GM15510 (cell line): ENCODE results near the gene ZNF560.

Experiments used
- POLR2A ChIP-seq: IDR thresholded peaks from 3 replicates; pipeline ENCODE4 v1.6.1; 2011; ENCODE audit warnings: borderline replicate concordance; ENCODE audit not compliant: insufficient read length; ENCODE audit errors: extremely low read depth

ZNF560 gene

GRCh38 chr19:9498183-9498902 lies at the start of gene ZNF560:
Gene ZNF560 (minus strand): TSS chr19:9498616. CDS start chr19:9475313, 23,303 bp downstream.
- no peak for TF ChIP-seq POLR2A

GRCh38 chr19:9547870-9548269 lies 49.5 kb upstream of the ZNF560 start:
- no peak for TF ChIP-seq POLR2A

GRCh38 chr19:9538183-9539058 lies 40.0 kb upstream of the ZNF560 start, which contains the start of gene ZNF426:
Gene ZNF426 (minus strand): TSS chr19:9538645. CDS start chr19:9536232, 2,413 bp downstream.
- TF ChIP-seq POLR2A, result peak; percentile 46

GRCh38 chr19:9535934-9536333 lies 37.5 kb upstream of the ZNF560 start:
- TF ChIP-seq POLR2A, result no peak

- no peak for TF ChIP-seq POLR2A
Observed at GRCh38 chr19:9531933-9532332, 33.5 kb upstream of the ZNF560 start.

- TF ChIP-seq POLR2A, result no peak
Observed at GRCh38 chr19:9528757-9529336, 30.4 kb upstream of the ZNF560 start.

GRCh38 chr19:9523885-9524474 lies 25.6 kb upstream of the ZNF560 start:
- TF ChIP-seq POLR2A, result no peak

GRCh38 chr19:9507285-9507684 lies 8.9 kb upstream of the ZNF560 start:
- TF ChIP-seq POLR2A, result no peak

GRCh38 chr19:9500796-9501195 lies 2.4 kb upstream of the ZNF560 start:
- TF ChIP-seq POLR2A, result no peak

- TF ChIP-seq POLR2A, result no peak
Observed at GRCh38 chr19:9494096-9494495, 4.3 kb downstream of the ZNF560 start.

GRCh38 chr19:9487016-9487415 lies 11.4 kb downstream of the ZNF560 start:
- no peak for TF ChIP-seq POLR2A

- TF ChIP-seq POLR2A, result no peak
Observed at GRCh38 chr19:9485140-9485539, 13.3 kb downstream of the ZNF560 start.

GRCh38 chr19:9474975-9475374 lies 23.4 kb downstream of the ZNF560 start:
- TF ChIP-seq POLR2A, result no peak

- no peak for TF ChIP-seq POLR2A
Observed at GRCh38 chr19:9467161-9467560, 31.3 kb downstream of the ZNF560 start.

GRCh38 chr19:9461938-9462337 lies 36.5 kb downstream of the ZNF560 start:
- no peak for TF ChIP-seq POLR2A
